ENCODE data around the gene TKT. TPM values are rescaled to one million over a fixed set of nuclear protein-coding genes. Genes with fewer than 3 reads are reported as not detected.
A peak's percentile ranks its signal among the peaks of the same experiment; 100 is the strongest.

Gene TKT
- total and polyA plus RNA-seq, 2 of the 13 experiments (the other 11 are each of a cell fraction or from before 2014, with no cell fraction given), result 150 to 238 TPM

- no peak overlapping the region for H3K4me2 ChIP-seq (ENCODE audit: low read depth, low read length)
- CTCF ChIA-PET (ENCODE audit: low intra/inter-chr PET ratio, low total read pairs), result no interaction called here
- ATAC-seq (no peak), FAIRE-seq (no peak), DNase-seq (ENCODE audit: low spot score) (no peak)
- H2AFZ ChIP-seq (ENCODE audit: low read length), result no peak overlapping the region
- intact Hi-C loops (cut with micrococcal nuclease; ENCODE audit: unreplicated experiment), result no loop called here
- H3K4me1 ChIP-seq (ENCODE audit: insufficient read depth, low read length), result peaks cover 37% of the 10 kb centered on the region
- in situ Hi-C loops (cut with HindIII; ENCODE audit: extremely low pct_ligation_motif_present, low pct_unique_long_range_greater_than_20kb), result no loop called here
- no peak overlapping the region for H3K4me3 ChIP-seq (replicated peaks in 1 of 3; ENCODE audit: insufficient read depth in 1 of 3, low read depth in 2 of 3, low read length in 3 of 3)
- no TSS peak for BruUV-seq (replicated peaks)
- no peak for TF ChIP-seq CCDC6 (CRISPR knock-in tag; IDR thresholded peaks at IDR 0.05)
- TF ChIP-seq POLR2A (IDR thresholded peaks at IDR 0.05; ENCODE audit: insufficient read depth in 1 of 2, low read depth in 2 of 2, low read length in 2 of 2), result 0 out of 4 replicates have a peak, but pooled peaks of 1 of the 2 experiments have one; percentile 6
- POLR2A ChIA-PET, result no interaction called here
- H3K27ac ChIP-seq (ENCODE audit: extremely low read length, insufficient read depth, low read length), result no peak overlapping the region
- H4K20me1 ChIP-seq (ENCODE audit: insufficient read depth, low read length), result peaks cover 40% of the 10 kb centered on the region
- H3K79me2 ChIP-seq (ENCODE audit: insufficient read depth, low read length), result peaks cover 58% of the 10 kb centered on the region
- peaks cover 34 to 56% of the 10 kb centered on the region in 2 experiments for H3K36me3 ChIP-seq (replicated peaks in 1 of 2; ENCODE audit: control insufficient read depth in 1 of 2, insufficient read depth in 2 of 2, low read length in 2 of 2)
- H3K9me3 ChIP-seq (ENCODE audit: low read length), result no peaks in the 10 kb centered on the region
- WGBS (ENCODE audit: low lambda C conversion rate), result 100% methylated on average over 7 of the region's 7 CpGs
- no peaks in the 10 kb centered on the region for H3K27me3 ChIP-seq (ENCODE audit: control insufficient read depth in 1 of 2, insufficient read depth in 2 of 2, low read length in 2 of 2)
- H3K9ac ChIP-seq (ENCODE audit: insufficient read depth, low read depth, low read length), result no peak overlapping the region
These were observed 13.7 kb downstream of the TKT start for GRCh38 chr3:53242155-53242554.

GRCh38 chr3:53240989-53241972 lies 14.5 kb downstream of the TKT start:
- Histone ChIP-seq H3K79me2 (ENCODE audit: insufficient read depth, low read length) (peaks cover 49% of the 10 kb centered on the region), H3K36me3 (replicated peaks in 1 of 2; ENCODE audit: control insufficient read depth in 1 of 2, insufficient read depth in 2 of 2, low read length in 2 of 2) (peaks cover 37 to 62% of the 10 kb centered on the region in 2 experiments), H3K27ac (ENCODE audit: extremely low read length, insufficient read depth, low read length) (no peak overlapping the region), H3K27me3 (ENCODE audit: control insufficient read depth in 1 of 2, insufficient read depth in 2 of 2, low read length in 2 of 2) (no peaks in the 10 kb centered on the region), H3K9ac (ENCODE audit: insufficient read depth, low read depth, low read length) (no peak overlapping the region), H3K4me1 (ENCODE audit: insufficient read depth, low read length) (peaks cover 46% of the 10 kb centered on the region), H3K4me3 (replicated peaks in 1 of 3; ENCODE audit: insufficient read depth in 1 of 3, low read depth in 2 of 3, low read length in 3 of 3) (no peak overlapping the region), H4K20me1 (ENCODE audit: insufficient read depth, low read length) (peaks cover 37% of the 10 kb centered on the region), H2AFZ (ENCODE audit: low read length) (no peak overlapping the region), H3K9me3 (ENCODE audit: low read length) (no peaks in the 10 kb centered on the region), H3K4me2 (ENCODE audit: low read depth, low read length) (no peak overlapping the region)
- intact Hi-C loops (cut with micrococcal nuclease; ENCODE audit: unreplicated experiment), result no loop called here
- ATAC-seq, result no peak
- TF ChIP-seq IKZF5 (CRISPR knock-in tag; IDR thresholded peaks at IDR 0.05) (no peak), DNMT1 (CRISPR knock-in tag; IDR thresholded peaks at IDR 0.05) (no peak), ZBTB26 (CRISPR knock-in tag; IDR thresholded peaks at IDR 0.05; ENCODE audit: borderline replicate concordance) (no peak), RXRA (CRISPR knock-in tag; IDR thresholded peaks at IDR 0.05) (no peak), CREM (IDR thresholded peaks at IDR 0.05) (no peak), CREM (CRISPR knock-in tag; IDR thresholded peaks at IDR 0.05) (no peak), GABPA (IDR thresholded peaks at IDR 0.05; ENCODE audit: low read depth, low read length) (0 out of 2 replicates have a peak, but pooled peaks have one; percentile 3), GABPA (CRISPR knock-in tag; IDR thresholded peaks at IDR 0.05; ENCODE audit: low read depth) (no peak), POLR2A (IDR thresholded peaks at IDR 0.05; ENCODE audit: insufficient read depth in 1 of 2, low read depth in 2 of 2, low read length in 2 of 2) (0 out of 4 replicates have a peak, but pooled peaks of 1 of the 2 experiments have one; percentile 8), RELA (CRISPR knock-in tag; IDR thresholded peaks at IDR 0.05) (no peak)
- POLR2A ChIA-PET, result no interaction called here
- DNase-seq (ENCODE audit: low spot score), result no peak
- no peak for FAIRE-seq
- 96% methylated on average over 16 of the region's 28 CpGs for WGBS (ENCODE audit: low lambda C conversion rate)
- in situ Hi-C loops (cut with HindIII; ENCODE audit: extremely low pct_ligation_motif_present, low pct_unique_long_range_greater_than_20kb), result no loop called here
- no TSS peak for BruUV-seq (replicated peaks)
- CTCF ChIA-PET (ENCODE audit: low intra/inter-chr PET ratio, low total read pairs), result no interaction called here
